ENCODE data around the gene HBB. TPM values are rescaled to one million over a fixed set of nuclear protein-coding genes. Genes with fewer than 3 reads are reported as not detected.
"Not testable (repeated sequence)": the region's sequence is repeated elsewhere in the genome, so short reads cannot be mapped to it uniquely, and the experiment has no call there.

HBB gene
- total RNA-seq (2014; rRNA removed; shearing (Covaris generic)), result not detected in 2 replicates

GRCh38 chr11:5226732-5227310, at the start of gene HBB:
Gene HBB, minus strand, starts transcription at chr11:5227071. Its CDS starts 50 bp downstream, at chr11:5227021.
- H3K27me3 ChIP-seq, result no peaks in the 10 kb centered on the region
- H3K36me3 ChIP-seq, result no peaks in the 10 kb centered on the region
- no peak within 1 kb of the TSS for H3K4me3 ChIP-seq
- H3K9me3 ChIP-seq (replicated peaks), result no peaks in the 10 kb centered on the region
- H3K4me1 ChIP-seq, result no peaks in the 10 kb centered on the region
- no peak within 1 kb of the TSS for H3K27ac ChIP-seq
- DNase-seq, result no peak

GRCh38 chr11:5275369-5276110, 48.7 kb upstream of the HBB start:
- no peak for DNase-seq
- no peaks in the 10 kb centered on the region for H3K36me3 ChIP-seq
- no peaks in the 10 kb centered on the region for H3K9me3 ChIP-seq (replicated peaks)
- no peaks in the 10 kb centered on the region for H3K27me3 ChIP-seq
- no peak overlapping the region for H3K4me3 ChIP-seq
- no peaks in the 10 kb centered on the region for H3K4me1 ChIP-seq
- no peak overlapping the region for H3K27ac ChIP-seq

- H3K27me3 ChIP-seq, result no peaks in the 10 kb centered on the region
Measured at GRCh38 chr11:5274395-5274794, 47.5 kb upstream of the HBB start.

GRCh38 chr11:5272395-5273017, 45.6 kb upstream of the HBB start:
- no peaks in the 10 kb centered on the region for H3K36me3 ChIP-seq
- DNase-seq, result no peak
- no peaks in the 10 kb centered on the region for H3K27me3 ChIP-seq
- H3K4me3 ChIP-seq, result no peak overlapping the region
- H3K4me1 ChIP-seq, result no peaks in the 10 kb centered on the region
- no peaks in the 10 kb centered on the region for H3K9me3 ChIP-seq (replicated peaks)
- H3K27ac ChIP-seq, result no peak overlapping the region

More at GRCh38 chr11:5274395-5274794, 47.5 kb upstream of the HBB start:
- Histone ChIP-seq H3K27ac (no peak overlapping the region), H3K36me3 (no peaks in the 10 kb centered on the region), H3K9me3 (replicated peaks) (no peaks in the 10 kb centered on the region), H3K4me1 (no peaks in the 10 kb centered on the region), H3K4me3 (no peak overlapping the region)
- no peak for DNase-seq

- no peak within 1 kb of the TSS for H3K27ac ChIP-seq
- no peaks in the 10 kb centered on the region for H3K27me3 ChIP-seq
- H3K36me3 ChIP-seq, result no peaks in the 10 kb centered on the region
- no peaks in the 10 kb centered on the region for H3K9me3 ChIP-seq (replicated peaks)
- DNase-seq, result no peak
- no peaks in the 10 kb centered on the region for H3K4me1 ChIP-seq
- no peak within 1 kb of the TSS for H3K4me3 ChIP-seq
Measured at GRCh38 chr11:5269715-5270147, 42.9 kb upstream of the HBB start, which contains the start of gene HBE1. Gene HBE1, minus strand, starts transcription at chr11:5269945. Its CDS starts 55 bp downstream, at chr11:5269890.

GRCh38 chr11:5267033-5267563, 40.2 kb upstream of the HBB start:
- no peaks in the 10 kb centered on the region for H3K27me3 ChIP-seq
- H3K36me3 ChIP-seq, result no peaks in the 10 kb centered on the region
- no peaks in the 10 kb centered on the region for H3K4me1 ChIP-seq
- no peak overlapping the region for H3K4me3 ChIP-seq
- DNase-seq, result no peak
- no peak overlapping the region for H3K27ac ChIP-seq
- no peaks in the 10 kb centered on the region for H3K9me3 ChIP-seq (replicated peaks)

- DNase-seq, result no peak
- H3K9me3 ChIP-seq (replicated peaks), result no peaks in the 10 kb centered on the region
- H3K27me3 ChIP-seq, result no peaks in the 10 kb centered on the region
Measured at GRCh38 chr11:5266609-5267008, 39.7 kb upstream of the HBB start.

GRCh38 chr11:5265832-5266231, 39.0 kb upstream of the HBB start:
- no peak for DNase-seq
- Histone ChIP-seq H3K4me1 (no peaks in the 10 kb centered on the region), H3K4me3 (no peak overlapping the region), H3K27me3 (no peaks in the 10 kb centered on the region), H3K36me3 (no peaks in the 10 kb centered on the region), H3K27ac (no peak overlapping the region), H3K9me3 (replicated peaks) (no peaks in the 10 kb centered on the region)

More at GRCh38 chr11:5266609-5267008, 39.7 kb upstream of the HBB start:
- H3K4me1 ChIP-seq, result no peaks in the 10 kb centered on the region
- no peak overlapping the region for H3K27ac ChIP-seq
- no peak overlapping the region for H3K4me3 ChIP-seq
- no peaks in the 10 kb centered on the region for H3K36me3 ChIP-seq

GRCh38 chr11:5258543-5259262, 31.8 kb upstream of the HBB start:
- no peaks in the 10 kb centered on the region for H3K36me3 ChIP-seq

GRCh38 chr11:5257296-5257695, 30.4 kb upstream of the HBB start:
- Histone ChIP-seq H3K4me1 (no peaks in the 10 kb centered on the region), H3K36me3 (no peaks in the 10 kb centered on the region), H3K4me3 (no peak overlapping the region), H3K9me3 (replicated peaks) (no peaks in the 10 kb centered on the region), H3K27ac (no peak overlapping the region), H3K27me3 (no peaks in the 10 kb centered on the region)
- DNase-seq, result no peak

More at GRCh38 chr11:5258543-5259262, 31.8 kb upstream of the HBB start:
- H3K4me3 ChIP-seq, result no peak overlapping the region
- DNase-seq, result no peak
- no peaks in the 10 kb centered on the region for H3K9me3 ChIP-seq (replicated peaks)
- no peak overlapping the region for H3K27ac ChIP-seq
- no peaks in the 10 kb centered on the region for H3K27me3 ChIP-seq
- no peaks in the 10 kb centered on the region for H3K4me1 ChIP-seq

- H3K4me3 ChIP-seq, H3K36me3 ChIP-seq, DNase-seq: not testable (repeated sequence)
Measured at GRCh38 chr11:5254646-5255413, 28.0 kb upstream of the HBB start, which contains the start of gene HBG2. Gene HBG2, minus strand, starts transcription at chr11:5254781. Its CDS starts 53 bp downstream, at chr11:5254728.

GRCh38 chr11:5254023-5254422, 27.2 kb upstream of the HBB start:
- not testable (repeated sequence) for H3K4me3 ChIP-seq; H3K4me1 ChIP-seq; H3K27ac ChIP-seq; H3K27me3 ChIP-seq; H3K36me3 ChIP-seq; DNase-seq; H3K9me3 ChIP-seq (replicated peaks)

More at GRCh38 chr11:5254646-5255413, 28.0 kb upstream of the HBB start, which contains the start of gene HBG2:
- H3K27me3 ChIP-seq; H3K27ac ChIP-seq; H3K9me3 ChIP-seq (replicated peaks); H3K4me1 ChIP-seq: not testable (repeated sequence)

GRCh38 chr11:5253440-5253839, 26.6 kb upstream of the HBB start:
- H3K9me3 ChIP-seq (replicated peaks); H3K27ac ChIP-seq; H3K36me3 ChIP-seq; H3K4me1 ChIP-seq; H3K27me3 ChIP-seq; DNase-seq; H3K4me3 ChIP-seq: not testable (repeated sequence)

- Histone ChIP-seq H3K27ac (no peak overlapping the region), H3K27me3 (no peaks in the 10 kb centered on the region), H3K4me3 (no peak overlapping the region), H3K36me3 (no peaks in the 10 kb centered on the region), H3K4me1 (no peaks in the 10 kb centered on the region), H3K9me3 (replicated peaks) (no peaks in the 10 kb centered on the region)
- no peak for DNase-seq
Measured at GRCh38 chr11:5252919-5253265, 26.0 kb upstream of the HBB start.

Data from SJCRH30 (cell line).